DOHH2 (cell line): ENCODE data around the gene ATP10D.

Experiments used
- H3F3A ChIP-seq: fragments of 200-600 bp; sonication (generic), shearing (Covaris generic); 2 replicates; pipeline ENCODE4 v1.6.0; 2016; ENCODE audit warnings: antibody characterized with exemption, mild to moderate bottlenecking; ENCODE audit not compliant: control insufficient read depth, insufficient read depth
- H3K27ac ChIP-seq: fragments of 200-600 bp; sonication (generic); 2 replicates; pipeline ENCODE4 v1.5.1; 2014; ENCODE audit warnings: low read depth, mild to moderate bottlenecking, low read length, moderate library complexity
- H3K27me3 ChIP-seq: fragments of 200-600 bp; sonication (generic); 2 replicates; pipeline ENCODE4 v1.6.1; 2014; ENCODE audit warnings: mild to moderate bottlenecking, low read length, mixed read lengths; ENCODE audit not compliant: control insufficient read depth
- H3K36me3 ChIP-seq: fragments of 200-600 bp; sonication (generic); 2 replicates; pipeline ENCODE4 v1.6.1; 2014; ENCODE audit warnings: mild to moderate bottlenecking, low read length, moderate library complexity, mixed read lengths; ENCODE audit not compliant: control insufficient read depth
- H3K4me1 ChIP-seq: fragments of 200-600 bp; sonication (generic); 2 replicates; pipeline ENCODE4 v1.6.1; 2014; ENCODE audit warnings: mild to moderate bottlenecking, low read length, mixed read lengths; ENCODE audit not compliant: control insufficient read depth
- H3K4me2 ChIP-seq: fragments of 200-600 bp; sonication (generic); 2 replicates; pipeline ENCODE4 v1.6.0; 2014; ENCODE audit warnings: mild to moderate bottlenecking, low read length, moderate library complexity
- H3K4me3 ChIP-seq: fragments of 200-600 bp; sonication (generic); 2 replicates; pipeline ENCODE4 v1.5.1; 2014; ENCODE audit warnings: mild to moderate bottlenecking, low read length, mixed read lengths
- H3K79me2 ChIP-seq: fragments of 200-600 bp; sonication (generic); 2 replicates; pipeline ENCODE4 v1.6.1; 2014; ENCODE audit warnings: mild to moderate bottlenecking, low read length, mixed read lengths; ENCODE audit not compliant: control insufficient read depth
- H3K9me2 ChIP-seq: fragments of 200-600 bp; sonication (generic); replicated peaks from 2 replicates; pipeline ENCODE4 v1.6.1; 2014; ENCODE audit warnings: mild to moderate bottlenecking, low read length, mixed read lengths; ENCODE audit not compliant: control insufficient read depth
- H3K9me3 ChIP-seq: fragments of 200-600 bp; sonication (generic); 2 replicates; pipeline ENCODE4 v1.6.1; 2014; ENCODE audit warnings: antibody characterized with exemption, low read length, mixed read lengths; ENCODE audit not compliant: control insufficient read depth, insufficient read depth
- H4K20me1 ChIP-seq: fragments of 200-600 bp; sonication (generic); 2 replicates; pipeline ENCODE4 v1.6.0; 2014; ENCODE audit warnings: low read depth, mild to moderate bottlenecking, antibody characterized with exemption, low read length, moderate library complexity; ENCODE audit not compliant: control insufficient read depth, insufficient read depth
- EZH2phosphoT487 ChIP-seq: fragments of 200-600 bp; sonication (generic); IDR thresholded peaks from 2 replicates; pipeline ENCODE4 v1.6.1; 2017; ENCODE audit warnings: borderline replicate concordance, mild to moderate bottlenecking, antibody characterized with exemption, low read length, moderate library complexity, mixed read lengths
- TF ChIP-seq, protein P1 (sequence below): fragments of 200-600 bp; sonication (generic); IDR thresholded peaks from one replicate; pipeline ENCODE4 v1.5.1; 2014; ENCODE audit warnings: antibody characterized with exemption, mild to moderate bottlenecking, low read depth, low read length; ENCODE audit not compliant: poor library complexity, severe bottlenecking

The ATP10D gene

DNA sequence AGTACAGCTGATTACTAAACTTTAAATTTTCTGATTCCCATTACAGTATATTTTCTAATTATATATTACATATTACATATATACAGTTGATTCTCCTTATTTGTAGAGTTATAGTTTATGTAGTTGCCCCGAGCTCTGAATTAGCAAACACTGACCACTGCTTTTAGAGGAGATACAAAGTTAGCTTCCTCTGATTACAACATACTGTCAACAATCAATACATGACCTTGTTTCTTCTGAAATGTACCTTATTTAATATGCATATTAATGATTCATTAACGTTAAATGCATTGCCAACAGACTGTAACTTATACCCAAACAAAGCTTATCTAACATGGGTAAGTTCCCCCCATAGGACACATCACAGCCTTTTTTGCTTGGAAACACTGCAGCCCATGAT, 81.5 kb downstream of the ATP10D start:
- Histone ChIP-seq H3F3A (no peaks in the 10 kb centered on the region), H3K27me3 (no peaks in the 10 kb centered on the region), H3K27ac (no peak overlapping the region), H3K9me2 (no peaks in the 10 kb centered on the region), H3K4me3 (no peak overlapping the region), H3K36me3 (peaks cover 40% of the 10 kb centered on the region), H3K4me1 (no peaks in the 10 kb centered on the region), H4K20me1 (no peaks in the 10 kb centered on the region), H3K4me2 (no peak overlapping the region), H3K79me2 (no peaks in the 10 kb centered on the region), H3K9me3 (no peaks in the 10 kb centered on the region)
- TF ChIP-seq, protein P1, sequence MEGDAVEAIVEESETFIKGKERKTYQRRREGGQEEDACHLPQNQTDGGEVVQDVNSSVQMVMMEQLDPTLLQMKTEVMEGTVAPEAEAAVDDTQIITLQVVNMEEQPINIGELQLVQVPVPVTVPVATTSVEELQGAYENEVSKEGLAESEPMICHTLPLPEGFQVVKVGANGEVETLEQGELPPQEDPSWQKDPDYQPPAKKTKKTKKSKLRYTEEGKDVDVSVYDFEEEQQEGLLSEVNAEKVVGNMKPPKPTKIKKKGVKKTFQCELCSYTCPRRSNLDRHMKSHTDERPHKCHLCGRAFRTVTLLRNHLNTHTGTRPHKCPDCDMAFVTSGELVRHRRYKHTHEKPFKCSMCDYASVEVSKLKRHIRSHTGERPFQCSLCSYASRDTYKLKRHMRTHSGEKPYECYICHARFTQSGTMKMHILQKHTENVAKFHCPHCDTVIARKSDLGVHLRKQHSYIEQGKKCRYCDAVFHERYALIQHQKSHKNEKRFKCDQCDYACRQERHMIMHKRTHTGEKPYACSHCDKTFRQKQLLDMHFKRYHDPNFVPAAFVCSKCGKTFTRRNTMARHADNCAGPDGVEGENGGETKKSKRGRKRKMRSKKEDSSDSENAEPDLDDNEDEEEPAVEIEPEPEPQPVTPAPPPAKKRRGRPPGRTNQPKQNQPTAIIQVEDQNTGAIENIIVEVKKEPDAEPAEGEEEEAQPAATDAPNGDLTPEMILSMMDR, result no peak
- no peak for TF ChIP-seq EZH2phosphoT487

- peaks cover 44% of the 10 kb centered on the region for H3K36me3 ChIP-seq
- no peaks in the 10 kb centered on the region for H3K9me2 ChIP-seq
- no peak overlapping the region for H3K4me3 ChIP-seq
- H3K27me3 ChIP-seq, result no peaks in the 10 kb centered on the region
- H3K79me2 ChIP-seq, result no peaks in the 10 kb centered on the region
- no peaks in the 10 kb centered on the region for H4K20me1 ChIP-seq
- no peaks in the 10 kb centered on the region for H3F3A ChIP-seq
- no peaks in the 10 kb centered on the region for H3K4me1 ChIP-seq
- H3K4me2 ChIP-seq, result no peak overlapping the region
- H3K9me3 ChIP-seq, result no peaks in the 10 kb centered on the region
- H3K27ac ChIP-seq, result no peak overlapping the region
- TF ChIP-seq EZH2phosphoT487, result no peak
- TF ChIP-seq, protein P1, result no peak
Measured at GRCh38 chr4:47566969-47567368, 81.9 kb downstream of the ATP10D start.

GRCh38 chr4:47567511-47567910, 82.4 kb downstream of the ATP10D start:
- no peaks in the 10 kb centered on the region for H3K9me2 ChIP-seq
- H3K79me2 ChIP-seq, result no peaks in the 10 kb centered on the region
- H3K27ac ChIP-seq, result no peak overlapping the region
- H3K36me3 ChIP-seq, result peaks cover 49% of the 10 kb centered on the region
- H3K27me3 ChIP-seq, result no peaks in the 10 kb centered on the region
- no peaks in the 10 kb centered on the region for H4K20me1 ChIP-seq
- no peak overlapping the region for H3K4me2 ChIP-seq
- TF ChIP-seq, protein P1, result no peak
- no peak for TF ChIP-seq EZH2phosphoT487
- no peaks in the 10 kb centered on the region for H3K9me3 ChIP-seq
- no peak overlapping the region for H3K4me3 ChIP-seq
- H3K4me1 ChIP-seq, result no peaks in the 10 kb centered on the region
- no peaks in the 10 kb centered on the region for H3F3A ChIP-seq

DNA sequence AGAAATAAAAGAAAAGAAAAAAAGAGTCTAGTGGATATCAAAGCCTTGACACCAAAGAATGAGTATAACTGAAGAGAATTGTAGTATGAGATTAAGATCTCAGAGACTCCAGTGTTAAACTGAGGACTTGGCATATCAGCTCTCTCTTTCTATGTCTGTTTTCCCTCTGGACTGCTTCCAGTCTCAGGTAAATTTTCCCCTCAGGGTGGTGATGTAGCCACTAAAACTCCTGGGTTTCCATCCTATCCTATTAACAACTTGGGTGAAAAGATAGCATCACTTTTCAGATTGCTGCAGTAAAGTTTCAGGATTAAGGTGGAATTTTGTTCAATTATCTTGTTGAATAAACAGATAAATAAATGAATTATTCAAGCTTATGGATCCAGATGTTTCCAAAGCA, 85.7 kb downstream of the ATP10D start:
- Histone ChIP-seq H3K9me2 (no peaks in the 10 kb centered on the region), H3F3A (no peaks in the 10 kb centered on the region), H3K79me2 (no peaks in the 10 kb centered on the region), H3K4me1 (no peaks in the 10 kb centered on the region), H4K20me1 (no peaks in the 10 kb centered on the region), H3K36me3 (peaks cover 65% of the 10 kb centered on the region), H3K4me2 (no peak overlapping the region), H3K9me3 (no peaks in the 10 kb centered on the region), H3K27me3 (no peaks in the 10 kb centered on the region), H3K27ac (no peak overlapping the region), H3K4me3 (no peak overlapping the region)
- TF ChIP-seq, protein P1, result no peak
- no peak for TF ChIP-seq EZH2phosphoT487
